Hematopoietic multipotent progenitor cell (in vitro differentiated cells): ENCODE measurements around the gene AATK. TPM values are rescaled to one million over a fixed set of nuclear protein-coding genes. Genes with fewer than 3 reads are reported as not detected.
A peak's percentile ranks its signal among the peaks of the same experiment; 100 is the strongest.

Experiments
- DNase-seq, 3 donors: peaks; one replicate each; pipeline ENCODE4 v3.0.0-alpha.2; 2011 to 2015; ENCODE audit warnings: low read depth in 2 of 3, low spot score in 2 of 3
- total RNA-seq: library from RNA; depleted of rRNA; stranded (reverse); fragments of >200 nt; gene quantifications from one replicate; pipeline ENCODE4 v1.2.3, GENCODE V29; 2012

Gene AATK
- total RNA-seq, 1 donor: 7.0 TPM

GRCh38 chr17:81118308-81119221 is 47.5 kb downstream of the AATK start:
- no peak for DNase-seq

- no peak for DNase-seq
Observed at GRCh38 chr17:81117672-81118198, 48.3 kb downstream of the AATK start.

- no peak for DNase-seq
Observed at GRCh38 chr17:81116704-81117103, 49.3 kb downstream of the AATK start.

GRCh38 chr17:81115749-81116464 is 50.1 kb downstream of the AATK start:
- DNase-seq: no peak

GRCh38 chr17:81115219-81115618 is 50.8 kb downstream of the AATK start:
- DNase-seq: no peak

GRCh38 chr17:81114351-81115093 is 51.5 kb downstream of the AATK start:
- no peak for DNase-seq

GRCh38 chr17:81113158-81113724 is 52.8 kb downstream of the AATK start:
- no peak for DNase-seq

GRCh38 chr17:81112450-81112849 is 53.6 kb downstream of the AATK start:
- no peak for DNase-seq

GRCh38 chr17:81111066-81111465 is 55.0 kb downstream of the AATK start:
- no peak for DNase-seq

- DNase-seq: no peak
Observed at GRCh38 chr17:81110488-81111040, 55.5 kb downstream of the AATK start.

- no peak for DNase-seq
Observed at GRCh38 chr17:81109957-81110356, 56.1 kb downstream of the AATK start.

GRCh38 chr17:81108220-81108619 is 57.8 kb downstream of the AATK start:
- no peak for DNase-seq

- DNase-seq: no peak
Observed at GRCh38 chr17:81106716-81107115, 59.3 kb downstream of the AATK start.

- DNase-seq: no peak
Observed at GRCh38 chr17:81103379-81103778, 62.6 kb downstream of the AATK start.

GRCh38 chr17:81102869-81103268 is 63.2 kb downstream of the AATK start:
- no peak for DNase-seq

- no peak for DNase-seq
Observed at GRCh38 chr17:81102352-81102751, 63.7 kb downstream of the AATK start.

- DNase-seq: peak; percentile 77 to 87 (median 84)
Observed at GRCh38 chr17:81101614-81102306, 64.3 kb downstream of the AATK start.

- no peak for DNase-seq
Observed at GRCh38 chr17:81100668-81101067, 65.4 kb downstream of the AATK start.

- DNase-seq: no peak
Observed at GRCh38 chr17:81099888-81100287, 66.1 kb downstream of the AATK start.

GRCh38 chr17:81097943-81098308 is 68.1 kb downstream of the AATK start:
- no peak for DNase-seq
